Ectodermal cell (in vitro differentiated cells): ENCODE results near the gene ZNF610.
A peak's percentile ranks its signal among the peaks of the same experiment; 100 is the strongest.

Source experiments
- H3K27ac ChIP-seq: 2 replicates; pipeline ENCODE4 v1.7.0; 2013; ENCODE audit warnings: mild to moderate bottlenecking, low read depth, low read length; ENCODE audit not compliant: insufficient read depth, poor library complexity, severe bottlenecking
- H3K27me3 ChIP-seq: 2 replicates; pipeline ENCODE4 v1.7.0; 2013; ENCODE audit warnings: mild to moderate bottlenecking, low read length; ENCODE audit not compliant: insufficient read depth, control insufficient read depth, poor library complexity, severe bottlenecking
- H3K36me3 ChIP-seq: one replicate; pipeline ENCODE4 v1.7.0; 2013; ENCODE audit warnings: low read length; ENCODE audit not compliant: control insufficient read depth, insufficient read depth
- H3K4me1 ChIP-seq: one replicate; pipeline ENCODE4 v1.7.0; 2013; ENCODE audit warnings: low read length; ENCODE audit not compliant: control insufficient read depth, insufficient read depth
- H3K4me3 ChIP-seq: 2 replicates; pipeline ENCODE4 v1.7.0; 2013; ENCODE audit warnings: low read depth, low read length, control low read depth; ENCODE audit not compliant: insufficient read depth
- H3K9me3 ChIP-seq: 2 replicates; pipeline ENCODE4 v1.7.0; 2013; ENCODE audit warnings: mild to moderate bottlenecking, low read length, moderate library complexity; ENCODE audit not compliant: control insufficient read depth
- WGBS, 2 experiments: methylation state at CpG; one replicate each; pipeline ENCODE4 v1.1.7; 2013; ENCODE audit warnings: missing lambda C conversion rate in 2 of 2; 5-methylcytosine and 5-hydroxymethylcytosine counted together

Gene ZNF610

DNA sequence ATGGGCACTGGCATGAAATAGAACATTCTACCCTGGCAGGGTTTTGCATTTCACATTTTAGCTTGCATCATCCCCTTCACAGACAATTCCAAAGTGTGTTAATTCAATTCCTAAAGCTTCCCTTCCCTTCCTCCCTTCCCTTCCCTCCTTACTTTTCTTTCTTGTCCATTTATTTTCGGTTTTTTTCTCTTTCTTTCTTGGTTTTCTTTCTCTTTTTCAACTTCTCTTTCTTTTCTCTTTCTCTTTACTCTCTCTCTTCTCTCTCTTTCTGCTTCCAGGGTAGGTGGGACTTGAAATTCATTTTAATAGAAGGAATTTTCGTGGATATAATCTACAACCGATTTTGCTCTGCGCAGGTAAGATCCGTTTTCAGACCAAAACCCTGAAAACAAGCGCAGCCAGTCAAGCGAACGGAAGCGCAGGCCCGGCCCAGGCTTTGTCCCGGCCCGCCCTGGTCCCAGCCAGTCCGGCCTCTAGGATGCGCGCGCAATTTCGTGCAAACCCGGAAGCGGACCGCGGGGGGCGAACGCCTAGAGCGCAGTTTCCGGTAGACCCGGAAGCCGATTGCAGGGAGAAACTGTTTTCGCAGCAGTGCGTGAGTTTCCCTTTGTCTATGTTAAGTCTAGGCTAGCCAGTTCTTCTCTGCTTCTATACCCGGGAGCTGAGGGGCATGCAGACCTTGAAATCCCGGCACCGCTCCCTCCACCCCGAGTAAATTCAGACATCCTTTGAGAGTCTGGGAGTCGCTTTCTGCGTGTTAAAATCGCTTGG lies 61.5 kb downstream of the ZNF610 start, which contains the start of gene ZNF528:
TSS of gene ZNF528 (plus strand) at position 540 of the 771 bp plus-strand sequence. CDS start 4,165 bp downstream, outside the sequence.
- Histone ChIP-seq H3K4me1 (no peaks in the 10 kb centered on the region), H3K4me3 (peak within 1 kb of the TSS; percentile 20), H3K9me3 (peaks cover 2% of the 10 kb centered on the region), H3K27me3 (no peaks in the 10 kb centered on the region), H3K27ac (no peak within 1 kb of the TSS), H3K36me3 (no peaks in the 10 kb centered on the region)
- 76 to 77% methylated on average over 36 of the region's 36 CpGs for WGBS, 2 experiments

DNA sequence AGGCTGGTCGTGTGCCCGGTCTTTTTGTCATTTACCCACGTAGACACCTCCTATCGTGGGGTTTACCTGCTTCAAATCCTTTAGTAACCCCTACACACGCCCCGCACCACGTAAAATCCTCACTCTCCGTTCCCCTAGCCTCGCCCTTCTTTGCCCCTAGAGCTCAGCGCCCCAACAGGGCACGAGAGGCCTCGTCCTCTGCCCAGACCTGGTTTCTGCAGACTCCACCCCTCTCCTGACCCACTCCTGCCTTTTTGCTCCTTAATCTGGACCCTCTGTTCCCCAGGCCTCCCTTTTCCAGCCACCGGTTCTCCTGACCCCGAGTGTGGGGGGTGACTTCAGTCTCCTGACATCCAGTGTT lies 62.0 kb downstream of the ZNF610 start:
- peaks cover 2% of the 10 kb centered on the region for H3K9me3 ChIP-seq

DNA sequence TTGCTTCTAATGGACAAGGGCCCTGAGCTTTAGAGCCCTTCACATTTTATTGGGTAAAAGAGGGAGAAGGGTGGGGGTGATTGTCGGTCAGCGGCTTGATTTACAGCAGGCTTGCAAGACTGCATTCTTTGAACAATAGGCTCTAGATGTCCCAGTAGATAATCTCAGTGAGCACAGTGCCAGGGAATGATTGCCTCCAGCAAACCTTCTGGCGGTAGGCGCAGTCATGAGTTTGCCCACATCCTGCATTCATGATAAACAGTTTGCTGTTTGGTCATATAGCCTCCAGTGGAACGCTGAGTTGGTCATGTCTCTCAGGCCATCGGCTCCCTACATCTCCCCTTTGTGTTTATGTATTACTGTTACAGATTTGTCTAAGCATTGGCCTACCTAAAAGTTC lies 74.2 kb downstream of the ZNF610 start:
- Histone ChIP-seq H3K9me3 (no peaks in the 10 kb centered on the region), H3K4me3 (no peak overlapping the region), H3K4me1 (no peaks in the 10 kb centered on the region), H3K36me3 (no peaks in the 10 kb centered on the region), H3K27me3 (no peaks in the 10 kb centered on the region), H3K27ac (no peak overlapping the region)
- 91 to 92% methylated on average over 6 of the region's 6 CpGs for WGBS, 2 experiments

More for the DNA sequence above, 62.0 kb downstream of the ZNF610 start:
- no peaks in the 10 kb centered on the region for H3K4me1 ChIP-seq
- no peak overlapping the region for H3K27ac ChIP-seq
- 82 to 85% methylated on average over 14 of the region's 14 CpGs for WGBS, 2 experiments
- no peaks in the 10 kb centered on the region for H3K27me3 ChIP-seq
- H3K4me3 ChIP-seq: peak overlapping the region; percentile 20
- no peaks in the 10 kb centered on the region for H3K36me3 ChIP-seq

DNA sequence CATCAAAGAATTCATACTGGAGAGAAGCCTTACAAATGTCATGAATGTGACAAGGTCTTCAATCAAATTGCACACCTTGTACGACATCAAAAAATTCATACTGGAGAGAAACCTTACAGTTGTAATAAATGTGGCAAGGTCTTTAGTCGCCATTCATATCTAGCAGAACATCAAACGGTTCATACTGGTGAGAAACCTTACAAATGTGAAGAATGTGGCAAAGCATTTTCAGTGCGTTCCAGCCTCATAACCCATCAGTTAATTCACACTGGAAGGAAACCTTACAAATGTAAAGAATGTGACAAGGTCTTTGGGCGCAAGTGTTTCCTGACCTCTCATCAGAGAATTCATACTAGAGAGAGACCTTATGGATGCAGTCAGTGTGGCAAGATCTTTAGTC lies 79.7 kb downstream of the ZNF610 start:
- no peak overlapping the region for H3K27ac ChIP-seq
- H3K9me3 ChIP-seq: peaks cover 3% of the 10 kb centered on the region
- 89 to 93% methylated on average over 5 of the region's 5 CpGs for WGBS, 2 experiments
- no peaks in the 10 kb centered on the region for H3K36me3 ChIP-seq
- no peaks in the 10 kb centered on the region for H3K27me3 ChIP-seq
- H3K4me3 ChIP-seq: no peak overlapping the region
- no peaks in the 10 kb centered on the region for H3K4me1 ChIP-seq
